Activated CD4-positive, alpha-beta T cell treated with anti-CD3 and anti-CD28 coated beads, Interleukin-2, Interleukin-6, amounts not matched to agents 100 ng/mL and 50 ng/mL, durations not matched to agents 16 hours and 8 hours (primary cell): Measurements from ENCODE around the gene HOXB2.
"Not testable (repeated sequence)": the region's sequence is repeated elsewhere in the genome, so short reads cannot be mapped to it uniquely, and the experiment has no call there.

Experiments
- DNase-seq: peaks from one replicate; pipeline ENCODE4 v3.0.0-alpha.2; 2020

Gene HOXB2

GRCh38 chr17:48513097-48513496 is 31.8 kb downstream of the HOXB2 start:
- no peak for DNase-seq

- peak; percentile 65 for DNase-seq
These were observed 33.9 kb downstream of the HOXB2 start for GRCh38 chr17:48510761-48511604.

- no peak for DNase-seq
These were observed 34.5 kb downstream of the HOXB2 start for GRCh38 chr17:48510381-48510760.

DNA sequence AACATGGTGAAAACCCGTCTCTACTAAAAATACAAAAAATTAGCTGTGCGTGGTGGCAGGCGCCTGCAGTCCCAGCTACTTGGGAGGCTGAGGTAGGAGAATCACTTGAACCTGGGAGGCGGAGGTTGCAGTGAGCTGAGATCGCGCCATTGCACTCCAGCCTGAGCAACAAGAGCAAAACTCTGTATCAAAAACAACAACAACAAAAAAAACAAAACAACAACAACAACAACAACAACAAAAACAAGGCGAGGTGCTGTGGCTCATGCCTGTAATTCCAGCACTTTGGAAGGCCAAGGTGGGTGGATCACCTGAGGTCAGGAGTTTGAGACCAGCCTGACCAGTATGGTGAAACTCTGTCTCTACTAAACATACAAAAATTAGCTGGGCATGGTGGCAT is 35.2 kb downstream of the HOXB2 start:
- DNase-seq = not testable (repeated sequence)

- no peak for DNase-seq
These were observed 38.7 kb downstream of the HOXB2 start for GRCh38 chr17:48506246-48506645.

GRCh38 chr17:48505788-48506187 is 39.1 kb downstream of the HOXB2 start:
- peak; percentile 85 for DNase-seq

DNA sequence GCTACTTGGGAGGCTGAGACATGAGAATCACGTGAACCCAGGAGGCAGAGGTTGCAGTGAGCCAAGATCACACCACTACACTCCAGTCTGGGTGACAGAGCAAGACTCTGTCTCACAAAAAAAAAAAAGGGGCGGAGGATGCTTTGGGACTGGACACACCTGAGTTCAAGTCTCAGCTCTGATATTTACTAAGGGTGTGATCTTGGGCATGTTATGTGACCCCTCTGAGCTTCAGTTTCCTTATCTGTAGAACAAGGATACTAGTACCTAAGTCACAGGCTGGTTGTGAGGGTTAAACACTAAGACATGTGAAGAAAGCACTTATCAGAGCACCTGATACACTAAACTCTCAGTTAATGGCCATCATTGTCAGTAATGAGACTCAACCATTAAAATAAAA is 40.0 kb downstream of the HOXB2 start:
- DNase-seq = no peak

GRCh38 chr17:48503747-48504146 is 41.2 kb downstream of the HOXB2 start:
- no peak for DNase-seq

- no peak for DNase-seq
These were observed 42.0 kb downstream of the HOXB2 start for GRCh38 chr17:48502901-48503300.

- DNase-seq = no peak
These were observed 42.6 kb downstream of the HOXB2 start for GRCh38 chr17:48502312-48502711.

DNA sequence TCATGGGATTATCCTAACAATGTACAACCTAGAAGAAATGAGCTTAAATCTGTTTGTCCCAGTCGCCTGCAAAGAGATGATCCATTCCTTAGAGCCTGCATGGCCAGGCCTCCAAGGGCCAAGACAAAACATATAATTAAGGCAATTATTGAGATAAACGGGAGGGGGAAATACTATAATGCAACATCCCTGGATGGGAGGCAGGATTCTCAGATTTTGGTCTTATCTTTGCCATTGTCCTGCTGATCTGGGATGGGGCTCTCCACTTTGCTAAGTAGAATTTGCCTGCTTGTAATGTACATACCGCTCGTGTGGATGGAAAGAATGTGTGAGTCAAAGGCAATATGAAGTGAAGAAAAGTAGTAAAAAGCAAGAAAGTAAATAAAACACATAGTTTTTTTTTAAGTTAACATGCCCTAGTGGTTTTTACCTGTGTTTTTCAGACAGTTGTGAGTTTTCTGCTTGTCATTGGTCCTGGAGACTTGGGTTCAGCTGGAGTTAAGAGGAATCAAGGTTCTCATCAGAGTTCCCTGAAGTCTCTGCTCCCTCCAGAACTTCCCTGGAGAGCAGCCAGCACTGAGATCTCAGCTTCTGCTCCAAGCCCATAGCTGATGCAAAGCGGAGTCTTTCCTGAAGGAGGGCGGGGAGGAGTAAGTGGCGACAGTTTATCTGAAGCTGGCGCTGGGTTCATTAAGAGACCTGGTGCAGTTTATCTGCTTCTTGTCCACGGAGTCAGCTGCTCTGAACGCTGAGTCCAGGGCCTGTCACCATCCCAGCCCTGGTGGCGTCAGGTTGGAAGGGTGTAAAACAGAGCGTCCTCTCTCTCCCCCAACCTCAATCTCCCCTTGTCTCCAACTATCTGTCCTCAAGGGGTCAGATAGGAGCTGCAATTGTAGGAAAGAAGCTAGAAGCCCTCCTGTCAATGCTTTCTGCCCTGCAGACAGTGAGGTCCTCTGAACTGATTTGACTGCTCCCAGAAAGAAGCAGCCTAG is 44.2 kb downstream of the HOXB2 start:
- DNase-seq = no peak

DNA sequence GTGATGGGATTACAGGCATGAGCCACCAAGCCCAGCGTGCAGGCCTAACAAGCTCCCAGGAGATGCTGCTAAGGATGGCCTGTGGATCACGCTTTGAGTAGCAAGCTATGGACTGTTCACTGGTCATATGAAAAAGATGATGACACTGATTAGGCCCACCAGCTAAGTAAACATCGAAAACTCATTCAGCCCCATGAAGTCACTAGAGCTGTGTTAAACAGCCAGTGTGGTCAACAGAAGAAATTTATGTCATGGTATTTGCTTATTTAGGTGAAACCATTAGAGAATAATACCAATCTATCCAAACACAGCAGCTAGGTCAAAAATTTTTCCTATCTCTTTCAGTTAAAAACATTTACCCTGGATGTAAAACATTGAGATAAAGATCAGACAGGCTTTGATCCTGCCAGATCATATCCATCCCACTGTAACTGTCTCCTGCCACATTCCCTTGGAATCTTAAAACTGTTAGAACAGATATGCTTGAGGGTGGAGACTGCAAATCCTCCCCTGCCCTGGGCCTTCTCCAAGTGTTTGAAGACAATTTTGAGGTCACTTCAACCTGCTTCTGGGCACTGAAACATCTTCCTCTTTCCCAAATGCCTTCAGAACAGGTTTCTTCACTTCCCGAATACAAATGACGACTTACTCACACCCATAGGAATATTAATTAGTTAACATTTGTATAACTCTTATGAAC is 45.0 kb downstream of the HOXB2 start:
- DNase-seq = no peak

GRCh38 chr17:48499248-48499647 is 45.7 kb downstream of the HOXB2 start:
- DNase-seq = no peak

GRCh38 chr17:48498164-48498850 is 46.6 kb downstream of the HOXB2 start:
- DNase-seq = no peak

DNA sequence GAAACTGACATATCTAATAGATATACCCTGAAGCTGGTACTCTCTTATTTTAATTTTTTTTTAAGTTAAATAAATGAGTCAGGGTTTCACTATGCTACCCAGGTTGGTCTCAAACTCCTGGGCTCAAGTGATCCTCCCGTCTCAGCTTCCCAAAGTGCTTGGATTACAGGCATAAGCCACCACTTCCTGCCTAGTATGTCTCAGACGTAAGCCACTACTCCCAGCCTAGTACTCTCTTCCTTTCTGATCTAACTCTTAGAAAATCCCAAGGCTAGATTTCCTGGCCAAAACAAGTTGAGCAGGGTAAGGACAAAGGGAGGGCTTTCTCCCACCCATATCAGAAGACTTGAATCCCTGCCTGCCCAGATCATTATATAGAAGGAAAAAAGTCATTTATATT is 47.8 kb downstream of the HOXB2 start:
- no peak for DNase-seq

- DNase-seq = no peak
These were observed 50.6 kb downstream of the HOXB2 start for GRCh38 chr17:48494335-48494734.
